Measurements from ENCODE around the gene SPPL2B.
"Not testable (repeated sequence)": the region's sequence is repeated elsewhere in the genome, so short reads cannot be mapped to it uniquely, and the experiment has no call there.

The SPPL2B gene, protein sequence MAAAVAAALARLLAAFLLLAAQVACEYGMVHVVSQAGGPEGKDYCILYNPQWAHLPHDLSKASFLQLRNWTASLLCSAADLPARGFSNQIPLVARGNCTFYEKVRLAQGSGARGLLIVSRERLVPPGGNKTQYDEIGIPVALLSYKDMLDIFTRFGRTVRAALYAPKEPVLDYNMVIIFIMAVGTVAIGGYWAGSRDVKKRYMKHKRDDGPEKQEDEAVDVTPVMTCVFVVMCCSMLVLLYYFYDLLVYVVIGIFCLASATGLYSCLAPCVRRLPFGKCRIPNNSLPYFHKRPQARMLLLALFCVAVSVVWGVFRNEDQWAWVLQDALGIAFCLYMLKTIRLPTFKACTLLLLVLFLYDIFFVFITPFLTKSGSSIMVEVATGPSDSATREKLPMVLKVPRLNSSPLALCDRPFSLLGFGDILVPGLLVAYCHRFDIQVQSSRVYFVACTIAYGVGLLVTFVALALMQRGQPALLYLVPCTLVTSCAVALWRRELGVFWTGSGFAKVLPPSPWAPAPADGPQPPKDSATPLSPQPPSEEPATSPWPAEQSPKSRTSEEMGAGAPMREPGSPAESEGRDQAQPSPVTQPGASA

DNA sequence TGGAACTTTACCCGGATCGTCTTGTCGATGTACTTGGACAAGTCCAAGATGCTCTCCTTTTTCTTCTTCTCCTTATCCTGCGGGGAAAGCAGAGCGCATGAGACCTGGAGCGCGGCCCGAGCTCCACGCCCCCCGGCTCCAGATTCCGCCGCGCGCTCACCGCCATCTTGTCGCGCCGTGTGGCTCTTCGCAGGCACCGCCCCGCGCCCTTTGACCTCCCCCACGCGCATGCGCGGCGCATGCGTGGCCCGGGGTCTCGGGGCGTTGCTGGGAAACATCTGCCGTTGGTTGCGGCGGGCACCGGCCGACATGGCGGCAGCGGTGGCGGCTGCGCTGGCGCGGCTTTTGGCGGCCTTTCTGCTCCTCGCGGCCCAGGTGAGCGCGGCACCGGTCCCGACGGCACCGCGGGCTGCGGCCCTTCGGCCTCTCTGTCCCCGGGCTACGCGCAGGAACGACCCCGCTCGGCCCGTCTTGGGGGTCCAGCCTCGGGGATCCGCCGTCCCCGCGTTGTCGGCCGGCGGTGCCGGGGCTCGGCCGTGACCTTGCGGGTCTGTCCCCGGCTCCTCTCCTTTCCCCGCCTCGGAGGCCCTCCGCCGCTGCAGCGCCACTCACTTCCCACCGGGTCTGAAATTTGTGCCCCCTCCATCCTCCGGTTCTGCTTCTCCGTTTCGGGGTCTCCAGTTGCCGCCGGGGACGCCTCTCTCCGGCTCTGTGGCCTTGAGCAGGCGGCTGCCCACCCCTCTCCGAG lies at the start of gene SPPL2B, which contains the start of gene LSM7:
Gene SPPL2B (plus strand): TSS at position 284 of the 748 bp plus-strand sequence. CDS start 26 bp downstream, at position 310.
Gene LSM7 (minus strand): TSS at position 186 of the 748 bp plus-strand sequence. CDS start 20 bp downstream, at position 166.
- DNase-seq: peak; percentile 70 to 71

DNA sequence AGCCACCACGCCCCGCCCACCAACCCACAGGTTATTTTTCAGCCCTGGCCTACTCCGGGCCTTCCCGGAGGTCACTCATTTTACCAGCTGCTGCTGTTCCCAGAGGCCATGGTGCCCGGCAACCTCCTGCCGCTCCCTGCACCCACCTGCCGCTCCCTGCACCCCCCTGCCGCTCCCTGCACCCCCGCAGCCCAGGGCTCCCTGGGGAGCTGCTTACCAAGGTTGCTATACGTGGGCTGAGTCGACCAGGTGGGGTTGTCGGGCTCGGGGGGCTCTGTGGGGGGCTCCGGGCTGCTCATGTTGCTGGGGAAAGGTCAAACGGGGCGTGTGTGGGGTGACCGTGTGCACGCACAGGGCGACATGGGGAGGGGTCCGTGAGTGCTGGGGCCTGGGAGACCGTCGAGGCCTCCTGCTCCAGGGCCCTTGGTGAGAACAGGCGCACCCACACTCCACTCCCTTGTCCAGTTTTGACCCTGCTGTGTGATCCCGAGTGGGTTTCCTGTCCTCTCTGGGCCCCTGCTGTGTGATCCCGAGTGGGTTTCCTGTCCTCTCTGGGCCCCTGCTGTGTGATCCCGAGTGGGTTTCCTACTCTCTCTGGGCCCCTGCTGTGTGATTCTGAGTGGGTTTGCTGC lies 47.7 kb upstream of the SPPL2B start:
- no peak for DNase-seq

DNA sequence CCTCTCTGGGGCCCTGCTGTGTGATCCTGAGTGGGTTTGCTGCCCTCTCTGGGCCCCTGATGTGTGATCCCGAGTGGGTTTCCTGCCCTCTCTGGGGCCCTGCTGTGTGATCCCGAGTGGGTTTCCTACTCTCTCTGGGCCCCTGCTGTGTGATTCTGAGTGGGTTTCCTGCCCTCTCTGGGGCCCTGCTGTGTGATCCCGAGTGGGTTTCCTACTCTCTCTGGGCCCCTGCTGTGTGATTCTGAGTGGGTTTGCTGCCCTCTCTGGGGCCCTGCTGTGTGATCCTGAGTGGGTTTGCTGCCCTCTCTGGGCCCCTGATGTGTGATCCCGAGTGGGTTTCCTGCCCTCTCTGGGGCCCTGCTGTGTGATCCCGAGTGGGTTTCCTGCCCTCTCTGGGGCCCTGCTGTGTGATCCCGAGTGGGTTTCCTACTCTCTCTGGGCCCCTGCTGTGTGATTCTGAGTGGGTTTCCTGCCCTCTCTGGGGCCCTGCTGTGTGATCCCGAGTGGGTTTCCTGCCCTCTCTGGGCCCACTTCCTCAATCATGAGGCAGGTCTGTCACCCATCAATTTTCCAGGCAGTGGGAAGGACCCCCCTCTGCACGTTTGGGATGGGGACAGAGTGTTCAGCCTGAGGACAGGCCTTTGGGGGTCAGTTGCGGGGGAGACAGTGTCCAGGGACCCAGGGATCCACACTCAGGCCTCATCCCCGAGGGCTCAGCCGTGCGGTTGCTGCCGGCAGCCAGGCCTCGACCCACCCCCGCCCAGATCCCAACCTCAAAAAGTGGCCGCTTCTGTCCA lies 47.0 kb upstream of the SPPL2B start:
- not testable (repeated sequence) for DNase-seq

DNA sequence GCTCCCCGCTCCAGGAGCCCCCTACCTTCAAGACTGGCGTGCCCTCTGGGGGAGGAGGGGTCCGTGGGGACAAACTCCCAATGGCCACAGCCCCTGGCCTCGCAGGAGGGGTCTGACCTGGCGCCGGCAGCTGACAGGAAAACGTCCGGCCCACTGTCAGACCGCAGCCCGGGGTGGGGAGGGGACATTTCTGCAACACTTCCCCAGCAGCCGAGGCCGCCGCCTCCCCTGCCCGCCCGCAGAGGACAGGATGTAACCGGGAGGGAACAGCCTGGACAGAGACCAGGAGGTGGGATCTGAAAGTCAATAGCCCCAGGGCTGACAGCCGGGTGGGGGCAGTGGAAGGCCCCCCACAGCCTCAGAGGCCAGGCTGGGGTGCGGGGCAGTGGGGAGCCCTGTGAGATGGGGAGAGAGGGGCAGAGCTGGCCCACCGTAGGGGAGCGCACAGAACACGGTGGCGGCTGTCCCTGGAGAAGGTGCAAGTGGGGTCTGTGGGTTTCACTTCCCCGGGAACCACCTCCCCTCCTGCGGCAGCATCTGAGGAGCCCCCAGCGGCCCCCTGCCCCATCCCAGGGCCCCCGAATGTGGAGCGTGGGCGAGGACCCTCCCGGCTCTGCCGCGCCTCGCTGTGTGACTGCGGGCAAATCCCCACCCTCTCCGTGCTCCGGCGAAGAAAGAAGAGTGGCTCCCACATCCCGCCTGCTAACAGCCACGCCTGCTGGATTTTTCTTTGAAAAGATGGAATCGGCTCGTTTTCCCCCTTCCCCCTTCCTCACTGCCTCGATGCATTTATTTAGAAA lies 46.2 kb upstream of the SPPL2B start, which contains the start of gene PEAK3:
Gene PEAK3 (minus strand): TSS at position 114 of the 800 bp plus-strand sequence. CDS start 1,244 bp downstream, outside the sequence.
- DNase-seq: peak; percentile 79 to 82

DNA sequence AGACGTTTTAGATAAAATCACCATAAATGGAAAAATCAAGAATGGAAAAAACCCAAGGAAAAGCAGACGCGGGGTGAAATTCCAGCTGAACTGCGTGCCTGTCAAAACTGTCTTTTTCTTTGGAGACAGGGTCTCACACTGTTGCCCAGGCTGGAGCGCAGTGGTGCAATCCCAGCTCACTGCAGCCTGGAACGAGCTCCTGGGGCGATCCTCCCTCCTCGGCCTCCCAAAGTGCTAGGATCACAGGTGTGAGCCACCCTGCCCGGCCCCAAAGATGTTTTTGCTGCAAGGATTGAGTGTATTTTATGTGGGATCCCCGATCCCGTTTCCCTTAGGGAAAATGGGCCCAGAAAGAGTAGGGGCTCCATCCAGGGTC lies 45.6 kb upstream of the SPPL2B start:
- DNase-seq: no peak

DNA sequence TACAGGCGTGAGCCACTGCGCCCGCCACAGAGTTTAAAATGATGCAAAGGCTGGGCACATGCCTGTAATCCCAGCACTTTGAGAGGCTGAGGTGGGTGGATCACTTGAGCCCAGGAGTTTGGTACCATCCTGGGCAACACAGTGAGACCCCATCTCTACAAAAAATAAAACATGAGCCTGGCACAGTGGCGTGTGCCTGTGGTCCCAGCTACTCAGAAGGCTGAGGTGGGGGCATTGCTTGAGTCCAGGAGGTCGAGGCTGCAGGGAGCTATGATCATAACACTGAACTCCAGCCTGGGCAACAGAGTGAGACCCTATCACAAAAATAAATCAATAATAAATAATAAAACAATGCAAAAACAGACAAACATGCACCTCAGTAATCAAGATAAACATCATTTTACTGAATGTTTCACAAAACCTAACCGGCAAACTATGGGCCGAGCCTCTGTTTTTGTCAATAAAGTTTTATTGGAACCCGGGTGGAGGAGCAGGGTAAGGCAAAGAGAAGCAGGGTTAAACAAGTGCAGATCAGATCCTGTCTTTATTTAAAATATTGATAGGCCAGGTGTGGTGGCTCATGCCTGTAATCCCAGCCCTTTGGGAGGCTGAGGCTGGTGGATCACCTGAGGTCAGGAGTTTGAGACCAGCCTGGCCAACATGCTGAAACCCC lies 44.5 kb upstream of the SPPL2B start:
- no peak for DNase-seq

DNA sequence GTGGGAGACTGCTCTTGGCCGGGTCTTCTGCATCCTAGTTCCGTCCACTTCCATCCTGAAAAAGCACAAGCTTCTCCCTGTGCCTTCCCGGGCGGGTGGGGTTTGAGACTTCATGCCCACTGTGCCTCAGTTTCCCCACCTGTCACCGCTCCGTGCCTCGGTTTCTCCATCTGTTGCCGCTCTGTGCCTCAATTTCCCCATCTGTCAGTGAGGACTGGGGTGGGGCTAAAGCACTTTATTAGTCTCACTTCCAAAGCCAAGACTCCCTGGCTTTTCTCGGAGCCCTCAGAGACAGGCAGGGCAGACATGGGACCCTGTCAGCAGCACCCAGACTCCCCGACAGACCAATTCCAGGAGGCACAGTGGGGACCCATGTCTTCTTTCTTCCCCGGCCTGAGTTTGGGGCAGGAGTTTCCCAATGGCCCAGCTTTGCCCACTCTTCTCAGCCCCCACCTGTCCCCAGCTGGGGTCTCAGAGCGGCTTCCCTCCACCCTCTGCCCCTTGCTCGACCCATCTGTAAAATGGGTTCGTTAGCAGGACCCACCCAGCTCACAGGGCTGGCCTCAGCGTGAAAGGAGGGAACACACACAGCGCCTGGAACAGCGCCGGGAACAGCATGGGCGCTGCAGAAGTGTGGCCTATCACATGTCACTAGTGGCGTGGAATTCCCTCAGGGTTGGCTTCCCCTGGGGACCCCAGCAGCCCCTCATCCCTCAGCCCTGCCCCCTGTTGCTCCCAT lies 41.9 kb upstream of the SPPL2B start:
- DNase-seq: no peak

DNA sequence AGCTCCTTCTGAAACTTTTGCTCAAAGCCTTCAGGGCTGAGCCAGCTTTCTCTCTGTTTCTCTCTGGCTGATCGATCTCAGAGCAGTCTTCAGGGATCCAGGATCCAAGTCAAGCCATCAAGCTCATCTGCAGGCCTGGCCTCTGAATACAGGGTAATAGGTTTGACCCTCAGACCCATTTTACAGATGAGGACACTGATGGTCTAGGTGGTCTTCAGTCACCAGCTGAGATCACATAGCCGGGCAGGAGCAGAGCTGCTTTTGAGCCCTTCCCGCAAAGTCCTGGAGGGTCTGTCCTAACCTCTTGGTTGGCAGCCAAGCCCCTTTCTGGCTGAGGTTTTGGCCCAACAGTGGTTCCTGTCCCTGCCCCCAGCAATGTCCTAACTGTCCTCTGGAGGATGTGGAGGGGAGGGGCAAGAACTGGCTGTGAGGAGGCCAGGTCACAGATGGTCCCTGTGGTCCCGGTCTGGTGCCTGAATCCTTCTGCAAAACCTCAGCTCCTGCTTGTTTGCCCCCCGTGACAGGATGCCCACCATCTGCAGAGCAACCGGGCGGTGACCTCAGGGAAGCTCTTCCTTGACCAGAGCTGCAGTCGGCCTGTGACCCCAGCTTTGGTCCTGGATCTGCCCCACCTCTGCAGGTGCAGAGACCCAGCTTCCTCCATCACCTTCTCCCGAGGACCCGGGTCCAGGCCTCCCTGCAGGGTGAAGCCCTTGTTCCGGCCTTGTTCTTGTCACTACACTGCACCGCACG lies 40.7 kb upstream of the SPPL2B start:
- peak; percentile 14 to 20 for DNase-seq

DNA sequence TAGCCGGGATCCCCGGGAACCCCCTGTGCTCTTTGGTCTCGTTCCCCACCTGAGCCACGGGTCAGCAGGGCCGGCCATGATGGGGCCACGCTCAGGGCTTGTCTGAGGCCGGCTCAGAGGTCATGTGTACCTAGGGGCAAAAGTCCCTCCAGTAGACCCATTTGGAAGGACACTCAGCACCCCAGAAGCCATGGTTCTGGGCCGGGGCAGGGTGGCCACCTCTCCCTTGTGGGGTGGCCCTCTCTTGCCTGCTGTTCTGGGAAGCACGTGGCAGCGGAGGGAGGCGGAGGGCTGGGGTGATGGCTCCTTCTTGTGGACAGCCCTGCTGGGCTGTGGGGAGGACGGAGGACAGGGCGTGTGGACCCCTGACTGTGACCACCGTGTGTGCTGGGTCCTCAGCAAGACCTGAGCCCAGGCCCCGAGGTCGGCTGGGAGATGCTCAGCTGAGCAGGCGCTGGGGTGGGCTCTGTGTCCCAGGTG lies 40.1 kb upstream of the SPPL2B start:
- DNase-seq: peak in 1 of 2 experiments; percentile 31

DNA sequence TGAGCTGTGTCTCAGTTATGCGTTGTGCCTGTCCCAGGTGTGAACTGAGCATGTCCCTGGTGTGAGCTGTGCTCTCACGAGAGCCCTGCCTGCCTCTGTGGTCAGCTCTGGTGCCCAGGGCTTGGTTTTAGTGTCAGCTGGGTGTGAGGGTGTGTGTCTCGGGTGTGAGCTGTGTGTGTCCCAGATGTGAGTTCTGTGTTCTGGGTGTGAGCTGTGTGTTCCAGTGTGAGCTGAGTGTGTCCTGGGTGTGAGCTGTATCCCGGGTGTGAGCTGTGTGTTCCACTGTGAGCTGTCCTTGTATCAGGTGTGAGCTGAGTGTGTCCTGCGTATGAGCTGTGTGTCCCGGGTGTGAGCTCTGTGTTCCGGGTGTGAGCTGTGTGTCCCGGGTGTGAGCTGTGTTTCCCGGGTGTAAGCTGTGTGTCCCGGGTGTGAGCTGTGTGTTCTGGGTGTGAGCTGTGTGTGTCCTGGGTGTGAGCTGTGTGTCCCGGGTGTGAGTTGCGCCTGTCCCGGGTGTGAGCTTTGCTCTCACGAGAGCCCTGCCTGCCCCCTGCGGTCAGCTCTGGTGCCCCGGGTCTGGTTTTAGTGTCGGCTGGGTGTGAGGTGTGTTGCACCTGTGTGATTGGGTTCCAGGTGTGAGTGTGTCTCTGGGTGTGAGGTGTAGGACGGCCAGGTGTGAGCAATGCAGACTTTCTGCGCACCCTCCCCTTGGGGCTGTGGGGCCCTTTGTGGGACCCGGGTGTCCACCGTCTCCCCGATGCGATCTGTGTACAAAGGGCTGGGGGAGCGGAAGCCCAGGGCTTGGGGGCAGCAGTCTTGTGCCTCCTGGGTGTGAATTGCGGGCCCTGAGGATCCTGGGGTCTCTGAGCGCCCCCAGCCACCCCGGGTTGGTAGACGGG lies 39.4 kb upstream of the SPPL2B start:
- no peak for DNase-seq

DNA sequence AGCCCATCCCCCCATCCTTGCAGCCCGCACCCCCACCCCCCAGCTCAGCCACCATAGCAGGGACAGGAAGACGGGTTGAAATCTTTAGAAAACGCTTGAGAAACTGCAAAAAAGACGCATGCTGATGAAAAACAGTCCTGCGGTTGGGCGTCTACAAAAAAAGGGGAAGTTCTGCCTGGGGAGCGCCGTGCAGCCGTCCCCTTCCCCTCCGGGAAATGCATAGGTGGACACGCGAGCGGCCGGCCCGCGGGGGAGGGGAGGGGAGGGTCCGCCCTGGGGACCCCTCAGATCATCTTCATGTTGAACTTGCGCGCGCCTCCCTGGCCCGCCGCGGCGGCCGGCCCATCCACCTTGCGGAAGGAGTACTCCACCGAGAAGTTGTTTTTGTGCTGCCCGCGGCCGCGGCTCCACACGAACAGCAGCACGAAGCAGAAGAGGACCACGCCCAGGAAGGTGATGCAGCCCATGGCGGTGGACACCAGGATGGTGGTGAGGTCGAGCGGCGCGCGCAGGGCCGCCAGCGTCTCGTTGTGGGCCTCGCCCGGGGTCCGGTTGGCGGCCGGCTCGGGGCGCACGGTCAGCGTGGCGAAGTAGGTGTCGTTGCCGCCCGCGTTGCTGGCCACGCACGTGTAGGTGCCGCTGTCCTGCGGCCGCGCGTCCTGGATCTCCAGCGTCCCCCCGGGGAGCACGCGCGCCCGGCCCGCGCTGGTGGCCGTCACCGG lies 38.6 kb upstream of the SPPL2B start:
- DNase-seq: peak; percentile 95 to 96

DNA sequence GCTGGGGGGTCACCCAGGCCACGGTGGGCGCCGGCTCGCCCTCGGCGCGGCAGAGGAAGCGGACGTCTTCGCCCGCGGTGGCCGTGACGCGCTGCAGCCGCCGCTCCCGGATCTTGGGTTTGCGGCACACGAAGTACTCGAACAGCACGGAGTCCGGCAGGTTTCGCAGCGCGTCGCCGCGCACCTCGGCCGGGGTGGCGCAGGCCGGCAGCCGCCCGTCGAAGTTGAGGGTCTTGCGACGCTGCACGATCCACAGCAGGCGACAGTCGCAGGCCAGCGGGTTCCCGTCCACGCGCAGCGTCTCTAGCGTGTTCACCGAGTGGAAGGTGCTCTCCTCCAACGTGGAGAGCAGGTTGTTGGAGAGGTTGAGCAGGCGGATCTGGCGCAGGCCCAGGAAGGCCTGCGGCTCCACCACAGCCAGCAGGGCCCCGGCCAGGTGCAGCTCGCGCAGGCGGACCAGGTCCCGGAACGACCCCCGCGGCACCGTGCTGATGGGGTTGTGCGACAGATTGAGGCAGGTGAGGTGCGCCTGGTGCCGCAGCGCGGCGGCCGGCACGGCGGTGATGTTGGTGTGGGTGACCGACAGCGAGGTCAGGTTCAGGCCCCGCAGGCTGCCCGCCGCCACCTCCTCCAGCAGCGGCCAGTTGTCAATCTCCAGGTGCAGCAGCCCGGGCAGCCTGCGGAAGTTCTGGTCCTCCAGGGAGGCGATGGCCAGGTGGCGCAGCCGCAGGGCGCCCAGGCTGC lies 37.9 kb upstream of the SPPL2B start:
- DNase-seq: no peak

DNA sequence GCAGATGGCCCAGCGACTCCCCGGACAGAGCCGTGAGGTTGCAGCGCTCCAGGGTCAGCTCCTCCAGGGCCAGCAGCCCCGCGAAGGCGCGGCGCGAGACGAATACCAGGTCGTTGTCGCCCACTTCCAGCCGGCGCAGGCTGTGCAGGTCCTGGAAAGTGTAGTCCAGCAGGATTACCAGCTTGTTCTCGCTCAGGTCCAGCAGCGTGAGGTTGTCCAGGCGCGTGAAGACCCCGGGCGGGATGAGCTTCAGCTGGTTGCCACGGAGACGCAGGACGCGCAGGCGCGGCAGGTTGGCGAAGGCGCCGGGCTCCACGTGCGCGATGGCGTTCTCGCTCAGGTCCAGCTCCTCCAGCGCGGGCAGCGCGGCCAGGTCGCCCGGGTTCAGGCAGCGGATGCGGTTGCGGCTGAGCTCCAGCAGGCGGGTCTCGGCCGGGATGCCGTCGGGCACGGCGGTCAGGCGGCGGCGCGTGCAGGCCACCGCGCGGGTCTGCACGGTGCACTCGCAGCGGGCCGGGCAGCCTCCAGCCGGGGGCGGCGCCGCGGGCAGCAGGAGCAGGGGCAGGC lies 37.2 kb upstream of the SPPL2B start:
- peak; percentile 20 to 39 for DNase-seq

DNA sequence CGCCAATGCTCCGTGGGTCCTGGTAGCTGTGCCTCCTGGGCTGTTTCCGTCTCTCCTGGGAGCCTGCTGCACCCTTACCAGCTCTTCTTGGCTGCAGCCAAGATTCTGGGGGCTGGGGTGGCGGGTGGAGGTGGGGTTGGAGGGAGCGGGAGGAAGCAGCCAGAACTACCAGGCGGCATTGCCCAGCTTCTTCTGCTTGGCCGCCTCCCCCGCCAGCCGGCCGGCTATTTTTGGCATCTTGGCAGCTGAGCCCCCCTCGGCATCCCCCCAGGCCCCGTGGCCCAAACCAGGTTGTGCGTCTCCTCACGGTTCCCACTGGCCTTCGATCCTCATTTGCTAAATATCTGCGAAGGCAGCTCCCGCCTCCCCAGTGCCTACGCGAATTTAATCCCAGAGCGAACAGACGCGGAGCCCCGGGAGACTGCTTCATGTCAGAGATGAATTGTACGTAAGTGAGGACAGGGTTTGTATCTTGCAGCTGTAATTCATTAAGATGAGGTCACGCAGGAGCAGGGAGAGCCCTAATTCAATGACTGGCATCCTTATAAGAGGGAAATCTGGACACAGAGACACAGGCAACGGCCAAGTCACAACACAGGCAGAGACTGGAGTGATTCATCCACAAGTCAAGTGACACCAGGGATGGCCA lies 33.7 kb upstream of the SPPL2B start:
- no peak for DNase-seq

DNA sequence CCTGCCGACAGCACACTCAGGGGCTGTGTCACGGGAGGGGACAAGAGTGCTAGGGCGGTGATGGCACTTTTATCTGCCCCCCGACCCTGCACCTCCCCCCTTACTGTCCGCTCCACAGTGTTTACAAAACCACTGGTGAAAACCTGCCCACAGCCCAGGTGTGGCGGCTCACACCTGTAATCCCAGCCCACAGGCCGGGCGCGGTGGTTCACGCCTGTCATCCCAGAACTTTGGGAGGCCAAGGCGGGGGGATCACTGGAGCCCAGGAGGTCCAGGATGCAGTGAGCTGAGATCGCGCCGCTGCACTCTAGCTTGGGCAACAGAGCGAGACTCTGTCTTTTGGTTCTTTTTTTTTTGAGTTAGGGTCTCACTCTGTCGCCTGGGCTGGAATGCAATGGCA lies 32.3 kb upstream of the SPPL2B start:
- DNase-seq: no peak

DNA sequence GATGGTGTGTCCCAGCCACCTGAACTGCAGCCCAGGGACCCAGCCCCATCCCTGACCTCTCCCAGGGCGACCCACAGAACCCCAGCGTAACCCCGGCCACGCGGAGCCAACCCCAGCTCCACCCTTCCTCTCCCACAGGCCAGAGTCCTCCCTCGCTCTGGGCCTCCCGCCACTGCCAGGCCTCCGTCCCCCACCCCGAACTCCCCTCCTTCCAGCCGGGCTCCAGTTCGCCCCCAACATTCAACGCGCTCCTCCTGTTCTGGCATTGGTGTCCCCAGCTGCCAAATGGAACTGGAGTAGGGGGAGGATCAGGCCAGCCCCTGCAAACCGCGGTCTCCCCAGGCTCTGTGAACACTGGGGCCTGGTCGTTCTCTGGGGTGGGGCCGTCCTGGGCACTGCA lies 28.0 kb upstream of the SPPL2B start:
- no peak for DNase-seq
